Dendritic cell treated with granulocyte-macrophage colony-stimulating factor and Interleukin-4, amounts not matched to agents 40 ng/mL and 50 ng/mL, for 4 days (primary cell): ENCODE results near the gene TBC1D14.
"Not testable (repeated sequence)": the region's sequence is repeated elsewhere in the genome, so short reads cannot be mapped to it uniquely, and the experiment has no call there.

Experiments
- H3K27ac Mint-ChIP-seq: one replicate; pipeline ENCODE4 v1.8.0; 2022; ENCODE audit warnings: mild to moderate bottlenecking, mixed read lengths
- H3K27me3 Mint-ChIP-seq: one replicate; pipeline ENCODE4 v1.8.0; 2022; ENCODE audit warnings: mild to moderate bottlenecking, mixed read lengths
- H3K36me3 Mint-ChIP-seq: one replicate; pipeline ENCODE4 v1.8.0; 2022; ENCODE audit warnings: low read depth, mixed read lengths
- H3K4me1 Mint-ChIP-seq: one replicate; pipeline ENCODE4 v1.8.0; 2022; ENCODE audit warnings: low read depth, mixed read lengths
- H3K4me3 Mint-ChIP-seq: one replicate; pipeline ENCODE4 v1.8.0; 2022; ENCODE audit warnings: mild to moderate bottlenecking, moderate library complexity, mixed read lengths
- H3K9me3 Mint-ChIP-seq: one replicate; pipeline ENCODE4 v1.8.0; 2022; ENCODE audit warnings: mixed read lengths
- intact Hi-C: fragments of 100-400 bp; cut with micrococcal nuclease; formaldehyde crosslinking; loops from one replicate; pipeline ENCODE4 v1.15.0; 2022

The TBC1D14 gene

GRCh38 chr4:7078025-7078424 is 168.4 kb downstream of the TBC1D14 start:
- Mint-ChIP-seq H3K27me3 (peaks cover 44% of the 10 kb centered on the region), H3K4me3 (no peak overlapping the region), H3K36me3 (no peaks in the 10 kb centered on the region), H3K9me3 (no peaks in the 10 kb centered on the region), H3K27ac (no peak overlapping the region), H3K4me1 (no peaks in the 10 kb centered on the region)
- intact Hi-C loops: no loop called here

- H3K36me3 Mint-ChIP-seq, intact Hi-C loops, H3K9me3 Mint-ChIP-seq, H3K4me1 Mint-ChIP-seq, H3K4me3 Mint-ChIP-seq, H3K27ac Mint-ChIP-seq: not testable (repeated sequence)
- H3K27me3 Mint-ChIP-seq: peaks cover 56% of the 10 kb centered on the region
Observed at GRCh38 chr4:7079483-7079882, 169.9 kb downstream of the TBC1D14 start.

GRCh38 chr4:7079909-7080308 is 170.3 kb downstream of the TBC1D14 start:
- H3K9me3 Mint-ChIP-seq, H3K36me3 Mint-ChIP-seq, H3K27ac Mint-ChIP-seq, H3K4me3 Mint-ChIP-seq, intact Hi-C loops, H3K4me1 Mint-ChIP-seq: not testable (repeated sequence)
- H3K27me3 Mint-ChIP-seq: peaks cover 60% of the 10 kb centered on the region
